Skin of body (tissue), 2 donors: ENCODE measurements around the gene ANTXRL. TPM values are rescaled to one million over a fixed set of nuclear protein-coding genes. Genes with fewer than 3 reads are reported as not detected.
"Not testable (repeated sequence)": the region's sequence is repeated elsewhere in the genome, so short reads cannot be mapped to it uniquely, and the experiment has no call there.

Experiments
- DNase-seq: peaks from one replicate; lab custom pipeline; 2025; lab: John Stamatoyannopoulos, UW
- total RNA-seq: library from RNA; depleted of rRNA; stranded (reverse); fragments of >200 nt; gene quantifications from one replicate; pipeline ENCODE4 v1.2.3, GENCODE V29; 2014

ANTXRL gene
- total RNA-seq, 1 donor from 2014 or later, result not detected

GRCh38 chr10:46328853-46329689, 42.3 kb downstream of the ANTXRL start:
- no peak for DNase-seq

- no peak for DNase-seq
Observed at GRCh38 chr10:46329690-46330016, 42.9 kb downstream of the ANTXRL start.

- DNase-seq, result no peak
Observed at GRCh38 chr10:46330894-46331293, 44.1 kb downstream of the ANTXRL start.

GRCh38 chr10:46365484-46365883, 78.7 kb downstream of the ANTXRL start:
- DNase-seq, result not testable (repeated sequence)

GRCh38 chr10:46367209-46367608, 80.4 kb downstream of the ANTXRL start:
- DNase-seq, result not testable (repeated sequence)

- not testable (repeated sequence) for DNase-seq
Observed at GRCh38 chr10:46367666-46368240, 81.0 kb downstream of the ANTXRL start.

- DNase-seq, result not testable (repeated sequence)
Observed at GRCh38 chr10:46368956-46369355, 82.2 kb downstream of the ANTXRL start.

- DNase-seq, result not testable (repeated sequence)
Observed at GRCh38 chr10:46374410-46374809, 87.6 kb downstream of the ANTXRL start.

GRCh38 chr10:46375406-46375805, 88.6 kb downstream of the ANTXRL start, which contains the start of gene ANXA8L1:
TSS of gene ANXA8L1 (plus strand) at chr10:46375776. CDS start at chr10:46375852, 76 bp downstream.
- DNase-seq, result not testable (repeated sequence)

GRCh38 chr10:46377022-46377421, 90.2 kb downstream of the ANTXRL start:
- not testable (repeated sequence) for DNase-seq

- DNase-seq, result not testable (repeated sequence)
Observed at GRCh38 chr10:46377651-46378050, 90.9 kb downstream of the ANTXRL start.

GRCh38 chr10:46378108-46378507, 91.3 kb downstream of the ANTXRL start:
- DNase-seq, result not testable (repeated sequence)

GRCh38 chr10:46379233-46379848, 92.5 kb downstream of the ANTXRL start:
- not testable (repeated sequence) for DNase-seq

Other genes with a start within 250 kb of the ANTXRL start
- 4.8 TPM for gene MSMB, start 240.7 kb upstream of the ANTXRL start, total RNA-seq
- 51.0 TPM for gene ANXA8L1, start 88.8 kb downstream of the ANTXRL start, total RNA-seq
- 0.10 TPM for gene NPY4R, start 179.0 kb downstream of the ANTXRL start, total RNA-seq